Measurements from ENCODE around the gene OR10AD1.

The OR10AD1 gene

DNA sequence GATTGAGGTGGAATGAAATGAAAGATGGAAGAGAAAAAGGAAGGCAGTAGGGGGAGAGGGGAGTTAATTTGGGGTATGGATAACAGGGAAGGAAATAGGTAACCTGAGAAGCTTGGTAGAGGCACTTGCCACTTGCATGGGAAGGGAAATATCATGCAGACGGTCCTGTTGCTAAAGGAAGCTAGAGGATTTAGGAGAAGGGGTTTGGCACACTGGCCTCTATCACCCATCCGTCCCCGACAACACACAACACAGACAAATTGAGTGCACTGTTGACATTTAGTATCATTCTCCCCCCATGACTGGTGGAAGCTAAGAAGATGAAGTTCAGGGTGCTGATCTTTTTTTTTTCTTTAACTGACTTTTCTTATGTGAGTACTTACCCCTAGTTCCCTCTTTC, 2.0 kb downstream of the OR10AD1 start:
- TF ChIP-seq, protein P1, sequence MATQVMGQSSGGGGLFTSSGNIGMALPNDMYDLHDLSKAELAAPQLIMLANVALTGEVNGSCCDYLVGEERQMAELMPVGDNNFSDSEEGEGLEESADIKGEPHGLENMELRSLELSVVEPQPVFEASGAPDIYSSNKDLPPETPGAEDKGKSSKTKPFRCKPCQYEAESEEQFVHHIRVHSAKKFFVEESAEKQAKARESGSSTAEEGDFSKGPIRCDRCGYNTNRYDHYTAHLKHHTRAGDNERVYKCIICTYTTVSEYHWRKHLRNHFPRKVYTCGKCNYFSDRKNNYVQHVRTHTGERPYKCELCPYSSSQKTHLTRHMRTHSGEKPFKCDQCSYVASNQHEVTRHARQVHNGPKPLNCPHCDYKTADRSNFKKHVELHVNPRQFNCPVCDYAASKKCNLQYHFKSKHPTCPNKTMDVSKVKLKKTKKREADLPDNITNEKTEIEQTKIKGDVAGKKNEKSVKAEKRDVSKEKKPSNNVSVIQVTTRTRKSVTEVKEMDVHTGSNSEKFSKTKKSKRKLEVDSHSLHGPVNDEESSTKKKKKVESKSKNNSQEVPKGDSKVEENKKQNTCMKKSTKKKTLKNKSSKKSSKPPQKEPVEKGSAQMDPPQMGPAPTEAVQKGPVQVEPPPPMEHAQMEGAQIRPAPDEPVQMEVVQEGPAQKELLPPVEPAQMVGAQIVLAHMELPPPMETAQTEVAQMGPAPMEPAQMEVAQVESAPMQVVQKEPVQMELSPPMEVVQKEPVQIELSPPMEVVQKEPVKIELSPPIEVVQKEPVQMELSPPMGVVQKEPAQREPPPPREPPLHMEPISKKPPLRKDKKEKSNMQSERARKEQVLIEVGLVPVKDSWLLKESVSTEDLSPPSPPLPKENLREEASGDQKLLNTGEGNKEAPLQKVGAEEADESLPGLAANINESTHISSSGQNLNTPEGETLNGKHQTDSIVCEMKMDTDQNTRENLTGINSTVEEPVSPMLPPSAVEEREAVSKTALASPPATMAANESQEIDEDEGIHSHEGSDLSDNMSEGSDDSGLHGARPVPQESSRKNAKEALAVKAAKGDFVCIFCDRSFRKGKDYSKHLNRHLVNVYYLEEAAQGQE (IDR thresholded peaks at IDR 0.05; ENCODE audit: insufficient read depth in 1 of 2, low read depth in 2 of 2, low read length in 2 of 2): no peak
- TF ChIP-seq TAF1 (IDR thresholded peaks at IDR 0.05; ENCODE audit: borderline replicate concordance, insufficient read depth, low read length) (no peak), FOXP2 (optimal IDR thresholded peaks at IDR 0.05; ENCODE audit: borderline replicate concordance, extremely low read depth, extremely low read length, insufficient read depth) (no peak)

DNA sequence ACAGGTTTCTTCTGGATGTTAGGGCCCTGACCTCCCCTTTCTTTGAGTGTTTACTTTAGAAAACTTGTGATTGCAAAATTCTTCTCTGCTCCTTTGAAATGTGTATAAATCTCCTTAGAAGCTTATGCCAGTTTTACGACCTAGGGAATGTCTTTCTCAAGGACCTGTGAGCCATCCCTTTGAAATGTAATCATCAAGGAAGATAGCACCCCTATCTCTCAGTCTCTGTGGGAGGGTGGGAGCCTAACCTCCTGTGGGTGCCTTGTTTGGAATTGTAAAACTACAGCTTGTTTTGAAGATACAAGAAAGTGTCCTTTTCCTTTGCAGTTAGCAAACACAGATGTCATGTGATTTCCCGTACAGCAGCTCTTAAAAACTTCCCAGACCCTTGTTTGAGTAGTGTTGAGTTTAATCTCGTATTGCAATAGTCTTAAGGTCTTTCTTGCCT, 3.3 kb downstream of the OR10AD1 start:
- TF ChIP-seq, protein P1 (IDR thresholded peaks at IDR 0.05; ENCODE audit: insufficient read depth in 1 of 2, low read depth in 2 of 2, low read length in 2 of 2): no peak
- TF ChIP-seq TAF1 (IDR thresholded peaks at IDR 0.05; ENCODE audit: borderline replicate concordance, insufficient read depth, low read length): no peak
- TF ChIP-seq POLR2AphosphoS5 (IDR thresholded peaks at IDR 0.05; ENCODE audit: low read depth, low read length): no peak
- TF ChIP-seq FOXP2 (optimal IDR thresholded peaks at IDR 0.05; ENCODE audit: borderline replicate concordance, extremely low read depth, extremely low read length, insufficient read depth): no peak
- TF ChIP-seq SIN3A (IDR thresholded peaks at IDR 0.05; ENCODE audit: borderline replicate concordance, insufficient read depth, low read length): no peak

DNA sequence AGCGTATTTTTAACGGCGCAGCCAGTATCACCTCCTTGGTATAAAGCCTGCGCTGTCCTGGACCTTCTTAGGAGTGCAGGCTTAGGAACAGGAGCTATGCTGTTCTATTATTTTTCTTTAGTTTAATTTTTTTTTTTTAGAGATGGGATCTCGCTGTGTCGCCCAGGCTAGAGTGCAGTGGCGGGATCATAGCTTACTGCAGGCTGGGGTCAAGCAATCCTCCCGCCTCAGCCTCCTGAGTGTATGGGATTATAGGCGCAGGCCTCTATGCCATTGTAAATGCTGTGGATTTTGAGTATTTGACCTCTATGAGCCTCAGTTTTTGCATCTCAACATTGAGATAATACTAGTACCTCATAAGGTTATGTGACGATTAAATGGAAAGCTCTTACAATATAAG, 4.1 kb downstream of the OR10AD1 start:
- TF ChIP-seq FOXP2 (optimal IDR thresholded peaks at IDR 0.05; ENCODE audit: borderline replicate concordance, extremely low read depth, extremely low read length, insufficient read depth) (no peak), POLR2AphosphoS5 (IDR thresholded peaks at IDR 0.05; ENCODE audit: low read depth, low read length) (no peak), TAF1 (IDR thresholded peaks at IDR 0.05; ENCODE audit: borderline replicate concordance, insufficient read depth, low read length) (no peak), SIN3A (IDR thresholded peaks at IDR 0.05; ENCODE audit: borderline replicate concordance, insufficient read depth, low read length) (no peak)
- TF ChIP-seq, protein P1 (IDR thresholded peaks at IDR 0.05; ENCODE audit: insufficient read depth in 1 of 2, low read depth in 2 of 2, low read length in 2 of 2): no peak

DNA sequence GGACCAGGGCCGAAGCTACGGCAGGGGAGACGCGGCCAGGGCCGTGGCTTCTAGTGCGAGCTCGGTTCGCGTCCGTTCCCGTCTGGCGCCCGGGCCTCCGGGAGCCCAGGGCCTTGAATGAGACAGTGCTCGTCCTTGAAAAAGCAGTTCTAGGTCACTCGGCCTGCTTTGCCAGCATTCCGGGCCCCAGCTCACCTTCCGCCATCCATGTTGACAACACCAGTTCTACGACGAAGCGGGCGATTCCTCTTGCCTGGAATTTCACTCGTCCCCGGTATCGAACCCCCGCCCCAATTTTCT, 4.5 kb downstream of the OR10AD1 start:
- TF ChIP-seq FOXP2 (optimal IDR thresholded peaks at IDR 0.05; ENCODE audit: borderline replicate concordance, extremely low read depth, extremely low read length, insufficient read depth) (no peak), POLR2AphosphoS5 (IDR thresholded peaks at IDR 0.05; ENCODE audit: low read depth, low read length) (no peak), TAF1 (IDR thresholded peaks at IDR 0.05; ENCODE audit: borderline replicate concordance, insufficient read depth, low read length) (no peak), SIN3A (IDR thresholded peaks at IDR 0.05; ENCODE audit: borderline replicate concordance, insufficient read depth, low read length) (no peak)
- TF ChIP-seq, protein P1 (IDR thresholded peaks at IDR 0.05; ENCODE audit: insufficient read depth in 1 of 2, low read depth in 2 of 2, low read length in 2 of 2): no peak

DNA sequence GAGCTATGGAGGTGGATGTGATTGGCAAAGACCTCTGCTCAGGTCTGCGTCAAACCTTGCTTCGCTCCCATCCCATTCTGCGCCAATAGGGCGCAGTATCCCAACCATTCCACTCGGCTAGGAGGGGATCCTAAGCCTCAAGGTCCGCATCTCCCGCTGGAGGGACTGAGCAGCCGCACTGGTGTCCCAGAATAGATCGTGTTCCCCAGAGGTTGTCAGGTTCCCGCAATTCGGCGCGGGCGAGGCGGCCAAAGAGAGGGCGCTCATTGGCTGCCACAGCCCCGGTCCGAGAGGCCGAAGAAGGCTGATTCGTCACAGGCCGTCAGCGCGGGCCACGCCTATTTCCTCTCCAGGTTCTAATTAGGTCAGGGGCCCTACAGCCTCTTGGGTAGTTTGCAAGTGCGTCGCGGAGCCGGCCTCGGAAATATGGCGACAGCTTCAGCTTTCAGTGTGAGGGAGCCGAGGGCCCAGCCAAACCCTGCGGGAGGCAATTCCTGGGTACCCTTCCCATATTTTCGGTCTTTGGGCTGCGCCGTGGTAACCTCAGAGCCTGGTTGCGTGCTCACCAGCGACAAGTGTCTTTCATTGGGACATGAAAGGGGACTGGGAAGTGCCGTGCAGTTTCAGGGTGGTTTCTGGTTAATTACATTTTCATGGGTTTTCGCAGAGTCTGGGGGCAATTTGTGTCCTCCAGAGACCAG, 5.0 kb downstream of the OR10AD1 start:
- TF ChIP-seq SIN3A (IDR thresholded peaks at IDR 0.05; ENCODE audit: borderline replicate concordance, insufficient read depth, low read length) (no peak), POLR2AphosphoS5 (IDR thresholded peaks at IDR 0.05; ENCODE audit: low read depth, low read length) (no peak), TAF1 (IDR thresholded peaks at IDR 0.05; ENCODE audit: borderline replicate concordance, insufficient read depth, low read length) (no peak), FOXP2 (optimal IDR thresholded peaks at IDR 0.05; ENCODE audit: borderline replicate concordance, extremely low read depth, extremely low read length, insufficient read depth) (no peak)
- TF ChIP-seq, protein P1 (IDR thresholded peaks at IDR 0.05; ENCODE audit: insufficient read depth in 1 of 2, low read depth in 2 of 2, low read length in 2 of 2): no peak

Measured in PFSK-1 (cell line).